Measurements from ENCODE around the gene GRK1. TPM values are rescaled to one million over a fixed set of nuclear protein-coding genes. Genes with fewer than 3 reads are reported as not detected.
"Not testable (repeated sequence)": the region's sequence is repeated elsewhere in the genome, so short reads cannot be mapped to it uniquely, and the experiment has no call there.

The GRK1 gene
- polyA plus RNA-seq, 3 donors = not detected

GRCh38 chr13:113746671-113747070 is 79.7 kb downstream of the GRK1 start:
- no peak overlapping the region for H3K27ac ChIP-seq (ENCODE audit: low read depth, low read length)
- WGBS, 3 donors = 87 to 95% (median 88%) methylated on average over 12 of the region's 12 CpGs

- H3K27ac ChIP-seq (ENCODE audit: low read depth, low read length) = no peak overlapping the region
- 80 to 85% (median 84%) methylated on average over 25 of the region's 25 CpGs for WGBS, 3 donors
These were observed 80.3 kb downstream of the GRK1 start for GRCh38 chr13:113747291-113747833.

GRCh38 chr13:113748101-113748861 is 81.3 kb downstream of the GRK1 start:
- WGBS, 3 donors = 78 to 86% (median 85%) methylated on average over 25 of the region's 25 CpGs
- H3K27ac ChIP-seq (ENCODE audit: low read depth, low read length) = no peak overlapping the region

- WGBS, 3 donors = 87 to 92% (median 91%) methylated on average over 22 of the region's 22 CpGs
- H3K27ac ChIP-seq (ENCODE audit: low read depth, low read length) = no peak overlapping the region
These were observed 81.9 kb downstream of the GRK1 start for GRCh38 chr13:113748862-113749451.

- no peak overlapping the region for H3K27ac ChIP-seq (ENCODE audit: low read depth, low read length)
- 81 to 87% (median 85%) methylated on average over 13 of the region's 13 CpGs for WGBS, 3 donors
These were observed 82.5 kb downstream of the GRK1 start for GRCh38 chr13:113749507-113749906.

GRCh38 chr13:113749967-113750366 is 82.9 kb downstream of the GRK1 start:
- no peak overlapping the region for H3K27ac ChIP-seq (ENCODE audit: low read depth, low read length)
- WGBS, 3 donors = 85 to 93% (median 91%) methylated on average over 11 of the region's 11 CpGs

- 88 to 94% (median 92%) methylated on average over 23 of the region's 23 CpGs for whole genome bisulfite sequencing, 3 donors
- no peak overlapping the region for H3K27ac ChIP-seq (ENCODE audit: low read depth, low read length)
These were observed 83.8 kb downstream of the GRK1 start for GRCh38 chr13:113750554-113751399.

- WGBS, 3 donors = 90 to 94% (median 92%) methylated on average over 19 of the region's 19 CpGs
- no peak overlapping the region for H3K27ac ChIP-seq (ENCODE audit: low read depth, low read length)
These were observed 84.5 kb downstream of the GRK1 start for GRCh38 chr13:113751491-113751890.

- WGBS, 3 donors = 94 to 96% (median 96%) methylated on average over 53 to 62 of the region's 78 CpGs
- not testable (repeated sequence) for H3K27ac ChIP-seq (ENCODE audit: low read depth, low read length)
These were observed 85.4 kb downstream of the GRK1 start for GRCh38 chr13:113752211-113752986.

GRCh38 chr13:113753171-113753570 is 86.2 kb downstream of the GRK1 start:
- 77 to 82% (median 81%) methylated on average over 11 of the region's 11 CpGs for WGBS, 3 donors

GRCh38 chr13:113754242-113754641 is 87.2 kb downstream of the GRK1 start:
- no peak overlapping the region for H3K27ac ChIP-seq (ENCODE audit: low read depth, low read length)
- WGBS, 3 donors = 59 to 69% (median 65%) methylated on average over 7 of the region's 7 CpGs

More at GRCh38 chr13:113753171-113753570, 86.2 kb downstream of the GRK1 start:
- no peak overlapping the region for H3K27ac ChIP-seq (ENCODE audit: low read depth, low read length)

GRCh38 chr13:113754691-113755090 is 87.7 kb downstream of the GRK1 start:
- H3K27ac ChIP-seq (ENCODE audit: low read depth, low read length) = no peak overlapping the region
- WGBS, 3 donors = 79 to 81% (median 79%) methylated on average over 15 of the region's 15 CpGs

GRCh38 chr13:113756441-113757097 is 89.5 kb downstream of the GRK1 start:
- 85 to 91% (median 89%) methylated on average over 20 of the region's 20 CpGs for WGBS, 3 donors
- H3K27ac ChIP-seq (ENCODE audit: low read depth, low read length) = no peak overlapping the region

- no peak within 1 kb of the TSS for H3K27ac ChIP-seq (ENCODE audit: low read depth, low read length)
- WGBS, 3 donors = 1% methylated on average over 60 to 80 of the region's 80 CpGs
These were observed 91.9 kb downstream of the GRK1 start, which contains the start of gene TMEM255B for GRCh38 chr13:113758651-113759524. TMEM255B (plus strand) TSS chr13:113759226; CDS start chr13:113759270, 44 bp downstream.

GRCh38 chr13:113759525-113760137 is 92.6 kb downstream of the GRK1 start:
- 1 to 2% (median 2%) methylated on average over 26 of the region's 26 CpGs for WGBS, 3 donors
- H3K27ac ChIP-seq (ENCODE audit: low read depth, low read length) = no peak overlapping the region

GRCh38 chr13:113761136-113761535 is 94.1 kb downstream of the GRK1 start:
- no peak overlapping the region for H3K27ac ChIP-seq (ENCODE audit: low read depth, low read length)
- WGBS, 3 donors = 76 to 84% (median 80%) methylated on average over 7 of the region's 7 CpGs
